ENCODE results near the gene HAPLN1.

HAPLN1 gene

DNA sequence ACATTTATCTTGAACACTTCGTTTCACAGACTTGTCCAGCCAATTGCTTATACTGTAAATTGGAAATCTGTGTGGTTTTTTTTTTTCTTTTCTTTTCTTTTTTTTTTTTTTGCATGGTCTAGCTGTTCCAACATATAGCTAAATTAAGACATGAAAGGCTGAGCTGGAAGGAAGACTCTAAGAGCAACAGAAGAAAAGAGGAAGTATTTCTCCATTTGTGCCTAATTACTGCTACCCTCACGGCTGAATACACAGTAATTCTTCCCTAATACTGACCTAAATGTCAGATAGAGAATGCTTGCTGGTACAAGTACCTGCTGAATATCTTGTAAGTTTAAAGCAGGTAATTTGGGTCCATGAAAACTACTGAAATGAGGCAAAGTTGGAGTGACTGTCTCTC, 11.0 kb upstream of the HAPLN1 start:
- H3K4me3 ChIP-seq (replicated peaks in 1 of 2; ENCODE audit: low read depth in 2 of 2, low read length in 2 of 2), result no peak overlapping the region
- TF ChIP-seq, protein P1, sequence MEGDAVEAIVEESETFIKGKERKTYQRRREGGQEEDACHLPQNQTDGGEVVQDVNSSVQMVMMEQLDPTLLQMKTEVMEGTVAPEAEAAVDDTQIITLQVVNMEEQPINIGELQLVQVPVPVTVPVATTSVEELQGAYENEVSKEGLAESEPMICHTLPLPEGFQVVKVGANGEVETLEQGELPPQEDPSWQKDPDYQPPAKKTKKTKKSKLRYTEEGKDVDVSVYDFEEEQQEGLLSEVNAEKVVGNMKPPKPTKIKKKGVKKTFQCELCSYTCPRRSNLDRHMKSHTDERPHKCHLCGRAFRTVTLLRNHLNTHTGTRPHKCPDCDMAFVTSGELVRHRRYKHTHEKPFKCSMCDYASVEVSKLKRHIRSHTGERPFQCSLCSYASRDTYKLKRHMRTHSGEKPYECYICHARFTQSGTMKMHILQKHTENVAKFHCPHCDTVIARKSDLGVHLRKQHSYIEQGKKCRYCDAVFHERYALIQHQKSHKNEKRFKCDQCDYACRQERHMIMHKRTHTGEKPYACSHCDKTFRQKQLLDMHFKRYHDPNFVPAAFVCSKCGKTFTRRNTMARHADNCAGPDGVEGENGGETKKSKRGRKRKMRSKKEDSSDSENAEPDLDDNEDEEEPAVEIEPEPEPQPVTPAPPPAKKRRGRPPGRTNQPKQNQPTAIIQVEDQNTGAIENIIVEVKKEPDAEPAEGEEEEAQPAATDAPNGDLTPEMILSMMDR (IDR thresholded peaks at IDR 0.05; ENCODE audit: low read depth, low read length), result no peak
- DNase-seq (ENCODE audit: low read depth in 2 of 2), result no peak

DNA sequence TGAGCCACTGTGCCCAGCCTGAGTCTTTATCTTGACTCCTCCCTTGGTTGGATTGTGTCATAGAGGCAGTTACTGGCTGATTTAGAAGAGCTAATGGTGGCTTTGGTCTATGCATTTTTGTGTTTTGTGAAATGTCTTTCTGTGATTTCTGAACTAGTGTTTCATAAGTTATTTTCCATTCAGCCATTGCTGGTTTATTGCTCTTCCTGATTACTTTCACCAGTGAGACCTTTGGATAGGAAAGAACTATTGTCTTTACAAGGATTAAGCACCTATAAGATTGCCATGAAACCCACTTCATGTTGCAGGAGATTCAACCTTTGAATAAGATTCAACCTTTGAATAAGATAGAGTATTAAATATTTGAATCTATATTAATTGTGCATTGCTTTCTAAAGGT, 8.7 kb upstream of the HAPLN1 start:
- H3K4me3 ChIP-seq (replicated peaks in 1 of 2; ENCODE audit: low read depth in 2 of 2, low read length in 2 of 2), result no peak overlapping the region
- DNase-seq (ENCODE audit: low read depth in 2 of 2), result no peak
- TF ChIP-seq, protein P1 (IDR thresholded peaks at IDR 0.05; ENCODE audit: low read depth, low read length), result no peak

DNA sequence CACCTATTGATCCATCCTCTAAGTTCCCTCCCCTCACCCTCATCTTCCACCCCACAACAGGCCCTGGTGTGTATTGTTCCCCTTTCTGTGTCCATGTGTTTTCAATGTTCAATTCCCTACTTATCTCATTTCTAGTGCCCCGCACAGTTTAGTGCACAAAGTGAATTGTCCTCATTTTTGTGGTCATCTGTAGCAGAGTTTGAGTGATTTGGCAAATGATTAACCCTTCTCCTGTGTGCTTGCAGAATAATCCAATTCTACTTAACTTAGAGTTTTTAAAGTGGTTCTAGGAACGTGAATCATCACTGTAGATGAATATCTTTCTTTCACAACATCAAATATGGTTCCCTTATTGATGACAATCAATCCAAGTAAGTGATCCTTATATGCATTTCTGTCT, 6.3 kb upstream of the HAPLN1 start:
- TF ChIP-seq, protein P1 (IDR thresholded peaks at IDR 0.05; ENCODE audit: low read depth, low read length), result no peak
- DNase-seq (ENCODE audit: low read depth in 2 of 2), result peak in 1 of 2 donors; percentile 14
- no peak overlapping the region for H3K4me3 ChIP-seq (replicated peaks in 1 of 2; ENCODE audit: low read depth in 2 of 2, low read length in 2 of 2)

DNA sequence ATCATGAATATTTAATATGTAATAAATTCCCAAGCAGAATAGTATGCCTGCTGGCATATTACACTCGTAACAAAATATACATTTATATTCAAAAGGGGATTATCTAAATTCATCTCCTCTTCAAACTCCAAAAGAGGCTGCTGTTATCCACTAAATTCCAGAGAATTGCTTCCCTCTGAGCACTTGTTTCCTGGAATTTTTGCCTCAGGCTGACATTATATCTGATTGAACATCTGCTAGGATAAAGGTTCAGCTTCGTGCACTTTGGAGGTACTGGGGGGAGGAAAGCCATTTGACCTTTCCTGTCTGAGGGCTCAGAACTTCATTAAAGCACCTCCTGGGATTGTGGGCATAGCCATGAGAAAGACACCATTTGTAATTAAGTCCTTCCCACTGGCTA, 4.3 kb upstream of the HAPLN1 start:
- no peak overlapping the region for H3K4me3 ChIP-seq (replicated peaks in 1 of 2; ENCODE audit: low read depth in 2 of 2, low read length in 2 of 2)
- TF ChIP-seq, protein P1 (IDR thresholded peaks at IDR 0.05; ENCODE audit: low read depth, low read length), result no peak
- DNase-seq (ENCODE audit: low read depth in 2 of 2), result no peak

DNA sequence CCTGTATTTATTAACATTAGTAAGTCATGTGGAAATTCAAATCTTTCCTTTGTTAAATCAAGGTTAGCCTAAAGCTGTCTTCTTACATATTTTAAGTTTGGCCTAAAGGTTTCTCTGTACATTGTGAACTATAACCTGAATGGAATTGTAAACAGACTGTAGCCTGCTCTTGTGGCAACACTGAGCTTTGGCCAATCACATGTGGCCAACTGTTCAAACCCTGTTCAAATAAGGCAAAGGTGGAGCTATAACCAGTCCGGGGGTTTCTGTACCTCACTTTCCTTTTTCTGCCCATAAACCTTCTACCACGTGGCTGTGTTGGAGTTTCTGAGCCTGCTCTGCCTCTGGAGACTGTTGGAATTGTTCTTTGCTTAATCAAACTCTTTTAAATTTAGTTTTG, 3.3 kb upstream of the HAPLN1 start:
- H3K4me3 ChIP-seq (replicated peaks in 1 of 2; ENCODE audit: low read depth in 2 of 2, low read length in 2 of 2), result no peak overlapping the region
- TF ChIP-seq, protein P1 (IDR thresholded peaks at IDR 0.05; ENCODE audit: low read depth, low read length), result no peak
- no peak for DNase-seq (ENCODE audit: low read depth in 2 of 2)

DNA sequence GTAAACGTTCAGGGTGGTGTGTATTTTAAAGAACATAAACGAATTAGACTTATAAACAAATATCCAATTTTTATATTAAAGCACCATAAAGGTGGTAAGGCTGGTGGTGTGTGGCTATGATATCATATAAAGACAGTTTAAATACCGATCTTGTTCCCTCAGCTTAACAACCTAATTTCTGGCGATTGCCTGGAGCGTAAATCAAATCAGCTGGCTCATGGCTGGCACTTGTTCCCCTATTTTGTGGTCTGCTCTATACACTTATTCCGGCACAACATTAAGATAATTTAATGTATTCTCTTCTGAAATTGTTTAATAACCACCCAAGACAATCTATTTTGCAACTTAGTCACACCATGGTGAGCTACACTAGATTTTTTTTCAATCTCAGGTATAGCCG, 2.4 kb upstream of the HAPLN1 start:
- H3K4me3 ChIP-seq (replicated peaks in 1 of 2; ENCODE audit: low read depth in 2 of 2, low read length in 2 of 2), result no peak overlapping the region
- TF ChIP-seq, protein P1 (IDR thresholded peaks at IDR 0.05; ENCODE audit: low read depth, low read length), result no peak
- DNase-seq (ENCODE audit: low read depth in 2 of 2), result no peak
